ENCODE results near the gene NKX2-3. TPM values are rescaled to one million over a fixed set of nuclear protein-coding genes. Genes with fewer than 3 reads are reported as not detected.

Gene NKX2-3
- total and polyA plus RNA-seq, 2 of the 8 experiments (the other 6 are each of a cell fraction or from before 2014, with no cell fraction given) = not detected

DNA sequence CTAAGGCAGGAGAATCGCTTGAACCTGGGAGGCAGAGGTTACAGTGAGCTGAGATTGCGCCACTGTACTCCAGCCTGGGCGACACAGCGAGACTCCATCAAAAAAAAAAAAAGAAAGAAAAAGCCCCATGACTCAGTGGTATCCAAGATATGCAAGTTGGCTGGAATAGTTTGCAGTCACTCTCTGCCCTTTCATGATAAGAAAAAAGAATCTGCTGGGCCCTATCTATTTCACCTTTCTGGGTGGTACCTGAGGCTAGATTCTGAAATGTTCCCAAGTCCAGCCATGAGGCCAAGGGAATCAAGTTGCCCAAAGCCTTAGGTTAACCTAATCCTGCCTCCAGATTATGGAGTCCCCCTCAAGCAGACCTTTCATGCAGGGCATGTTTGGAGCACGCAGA, 24.3 kb downstream of the NKX2-3 start (continued):
- TF ChIP-seq, protein P1, sequence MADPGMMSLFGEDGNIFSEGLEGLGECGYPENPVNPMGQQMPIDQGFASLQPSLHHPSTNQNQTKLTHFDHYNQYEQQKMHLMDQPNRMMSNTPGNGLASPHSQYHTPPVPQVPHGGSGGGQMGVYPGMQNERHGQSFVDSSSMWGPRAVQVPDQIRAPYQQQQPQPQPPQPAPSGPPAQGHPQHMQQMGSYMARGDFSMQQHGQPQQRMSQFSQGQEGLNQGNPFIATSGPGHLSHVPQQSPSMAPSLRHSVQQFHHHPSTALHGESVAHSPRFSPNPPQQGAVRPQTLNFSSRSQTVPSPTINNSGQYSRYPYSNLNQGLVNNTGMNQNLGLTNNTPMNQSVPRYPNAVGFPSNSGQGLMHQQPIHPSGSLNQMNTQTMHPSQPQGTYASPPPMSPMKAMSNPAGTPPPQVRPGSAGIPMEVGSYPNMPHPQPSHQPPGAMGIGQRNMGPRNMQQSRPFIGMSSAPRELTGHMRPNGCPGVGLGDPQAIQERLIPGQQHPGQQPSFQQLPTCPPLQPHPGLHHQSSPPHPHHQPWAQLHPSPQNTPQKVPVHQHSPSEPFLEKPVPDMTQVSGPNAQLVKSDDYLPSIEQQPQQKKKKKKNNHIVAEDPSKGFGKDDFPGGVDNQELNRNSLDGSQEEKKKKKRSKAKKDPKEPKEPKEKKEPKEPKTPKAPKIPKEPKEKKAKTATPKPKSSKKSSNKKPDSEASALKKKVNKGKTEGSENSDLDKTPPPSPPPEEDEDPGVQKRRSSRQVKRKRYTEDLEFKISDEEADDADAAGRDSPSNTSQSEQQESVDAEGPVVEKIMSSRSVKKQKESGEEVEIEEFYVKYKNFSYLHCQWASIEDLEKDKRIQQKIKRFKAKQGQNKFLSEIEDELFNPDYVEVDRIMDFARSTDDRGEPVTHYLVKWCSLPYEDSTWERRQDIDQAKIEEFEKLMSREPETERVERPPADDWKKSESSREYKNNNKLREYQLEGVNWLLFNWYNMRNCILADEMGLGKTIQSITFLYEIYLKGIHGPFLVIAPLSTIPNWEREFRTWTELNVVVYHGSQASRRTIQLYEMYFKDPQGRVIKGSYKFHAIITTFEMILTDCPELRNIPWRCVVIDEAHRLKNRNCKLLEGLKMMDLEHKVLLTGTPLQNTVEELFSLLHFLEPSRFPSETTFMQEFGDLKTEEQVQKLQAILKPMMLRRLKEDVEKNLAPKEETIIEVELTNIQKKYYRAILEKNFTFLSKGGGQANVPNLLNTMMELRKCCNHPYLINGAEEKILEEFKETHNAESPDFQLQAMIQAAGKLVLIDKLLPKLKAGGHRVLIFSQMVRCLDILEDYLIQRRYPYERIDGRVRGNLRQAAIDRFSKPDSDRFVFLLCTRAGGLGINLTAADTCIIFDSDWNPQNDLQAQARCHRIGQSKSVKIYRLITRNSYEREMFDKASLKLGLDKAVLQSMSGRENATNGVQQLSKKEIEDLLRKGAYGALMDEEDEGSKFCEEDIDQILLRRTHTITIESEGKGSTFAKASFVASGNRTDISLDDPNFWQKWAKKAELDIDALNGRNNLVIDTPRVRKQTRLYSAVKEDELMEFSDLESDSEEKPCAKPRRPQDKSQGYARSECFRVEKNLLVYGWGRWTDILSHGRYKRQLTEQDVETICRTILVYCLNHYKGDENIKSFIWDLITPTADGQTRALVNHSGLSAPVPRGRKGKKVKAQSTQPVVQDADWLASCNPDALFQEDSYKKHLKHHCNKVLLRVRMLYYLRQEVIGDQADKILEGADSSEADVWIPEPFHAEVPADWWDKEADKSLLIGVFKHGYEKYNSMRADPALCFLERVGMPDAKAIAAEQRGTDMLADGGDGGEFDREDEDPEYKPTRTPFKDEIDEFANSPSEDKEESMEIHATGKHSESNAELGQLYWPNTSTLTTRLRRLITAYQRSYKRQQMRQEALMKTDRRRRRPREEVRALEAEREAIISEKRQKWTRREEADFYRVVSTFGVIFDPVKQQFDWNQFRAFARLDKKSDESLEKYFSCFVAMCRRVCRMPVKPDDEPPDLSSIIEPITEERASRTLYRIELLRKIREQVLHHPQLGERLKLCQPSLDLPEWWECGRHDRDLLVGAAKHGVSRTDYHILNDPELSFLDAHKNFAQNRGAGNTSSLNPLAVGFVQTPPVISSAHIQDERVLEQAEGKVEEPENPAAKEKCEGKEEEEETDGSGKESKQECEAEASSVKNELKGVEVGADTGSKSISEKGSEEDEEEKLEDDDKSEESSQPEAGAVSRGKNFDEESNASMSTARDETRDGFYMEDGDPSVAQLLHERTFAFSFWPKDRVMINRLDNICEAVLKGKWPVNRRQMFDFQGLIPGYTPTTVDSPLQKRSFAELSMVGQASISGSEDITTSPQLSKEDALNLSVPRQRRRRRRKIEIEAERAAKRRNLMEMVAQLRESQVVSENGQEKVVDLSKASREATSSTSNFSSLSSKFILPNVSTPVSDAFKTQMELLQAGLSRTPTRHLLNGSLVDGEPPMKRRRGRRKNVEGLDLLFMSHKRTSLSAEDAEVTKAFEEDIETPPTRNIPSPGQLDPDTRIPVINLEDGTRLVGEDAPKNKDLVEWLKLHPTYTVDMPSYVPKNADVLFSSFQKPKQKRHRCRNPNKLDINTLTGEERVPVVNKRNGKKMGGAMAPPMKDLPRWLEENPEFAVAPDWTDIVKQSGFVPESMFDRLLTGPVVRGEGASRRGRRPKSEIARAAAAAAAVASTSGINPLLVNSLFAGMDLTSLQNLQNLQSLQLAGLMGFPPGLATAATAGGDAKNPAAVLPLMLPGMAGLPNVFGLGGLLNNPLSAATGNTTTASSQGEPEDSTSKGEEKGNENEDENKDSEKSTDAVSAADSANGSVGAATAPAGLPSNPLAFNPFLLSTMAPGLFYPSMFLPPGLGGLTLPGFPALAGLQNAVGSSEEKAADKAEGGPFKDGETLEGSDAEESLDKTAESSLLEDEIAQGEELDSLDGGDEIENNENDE (IDR thresholded peaks at IDR 0.05; ENCODE audit: insufficient replicate concordance, low read length) = no peak
- no peak for TF ChIP-seq EGR1 (IDR thresholded peaks at IDR 0.05; ENCODE audit: borderline replicate concordance, low read depth, low read length)
- TF ChIP-seq MAFK (IDR thresholded peaks at IDR 0.05; ENCODE audit: low read depth, low read length) = no peak
- TF ChIP-seq, protein P2, sequence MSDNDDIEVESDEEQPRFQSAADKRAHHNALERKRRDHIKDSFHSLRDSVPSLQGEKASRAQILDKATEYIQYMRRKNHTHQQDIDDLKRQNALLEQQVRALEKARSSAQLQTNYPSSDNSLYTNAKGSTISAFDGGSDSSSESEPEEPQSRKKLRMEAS (IDR thresholded peaks at IDR 0.05) = no peak
- TF ChIP-seq SP1 (IDR thresholded peaks at IDR 0.05; ENCODE audit: low read depth, low read length) = no peak
- TF ChIP-seq TAF1 (IDR thresholded peaks at IDR 0.05; ENCODE audit: low read depth, low read length) = no peak
- no peak for TF ChIP-seq HDAC6 (IDR thresholded peaks at IDR 0.05; ENCODE audit: low read depth, low read length)
- no peak for TF ChIP-seq SIRT6 (IDR thresholded peaks at IDR 0.05; ENCODE audit: low read length)
- TF ChIP-seq, protein P3, sequence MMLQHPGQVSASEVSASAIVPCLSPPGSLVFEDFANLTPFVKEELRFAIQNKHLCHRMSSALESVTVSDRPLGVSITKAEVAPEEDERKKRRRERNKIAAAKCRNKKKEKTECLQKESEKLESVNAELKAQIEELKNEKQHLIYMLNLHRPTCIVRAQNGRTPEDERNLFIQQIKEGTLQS (IDR thresholded peaks at IDR 0.05; ENCODE audit: insufficient read depth, low read depth, low read length) = no peak
- no peak for TF ChIP-seq EP300 (IDR thresholded peaks at IDR 0.05; ENCODE audit: borderline replicate concordance in 1 of 2, low read depth in 2 of 2, low read length in 2 of 2)
- TF ChIP-seq POLR2AphosphoS5 (IDR thresholded peaks at IDR 0.05; ENCODE audit: low read depth, low read length) = no peak
- no peak for TF ChIP-seq JUND (IDR thresholded peaks at IDR 0.05; ENCODE audit: low read length)
